NCI-H2107 (cell line): ENCODE results near the gene UCN2.
"Not testable (repeated sequence)": the region's sequence is repeated elsewhere in the genome, so short reads cannot be mapped to it uniquely, and the experiment has no call there.

Experiments
- DNase-seq: peaks from one replicate; lab custom pipeline; 2025; lab: John Stamatoyannopoulos, UW

Gene UCN2

DNA sequence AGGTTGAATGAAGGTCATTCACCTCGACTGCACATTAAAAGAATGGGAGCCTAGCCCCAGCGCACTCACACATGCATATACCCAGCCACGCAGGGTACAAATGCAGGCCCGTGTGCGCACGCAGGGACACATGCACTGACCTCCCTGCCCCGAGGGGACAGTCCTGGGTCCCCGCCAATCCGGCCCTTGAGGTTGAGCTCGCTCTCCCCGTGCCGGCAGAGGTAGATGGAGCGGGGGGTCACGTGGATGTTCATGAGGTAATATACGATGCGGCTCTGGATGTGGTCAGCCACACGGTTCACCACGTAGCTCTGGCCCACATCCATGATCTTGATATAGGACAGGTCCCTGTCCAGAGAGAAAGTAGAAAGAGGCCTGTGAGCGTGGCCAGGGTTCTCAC lies 27.5 kb downstream of the UCN2 start:
- no peak for DNase-seq

GRCh38 chr3:48535578-48535977 lies 28.0 kb downstream of the UCN2 start:
- no peak for DNase-seq

- no peak for DNase-seq
These were observed 30.6 kb downstream of the UCN2 start for GRCh38 chr3:48532977-48533337.

DNA sequence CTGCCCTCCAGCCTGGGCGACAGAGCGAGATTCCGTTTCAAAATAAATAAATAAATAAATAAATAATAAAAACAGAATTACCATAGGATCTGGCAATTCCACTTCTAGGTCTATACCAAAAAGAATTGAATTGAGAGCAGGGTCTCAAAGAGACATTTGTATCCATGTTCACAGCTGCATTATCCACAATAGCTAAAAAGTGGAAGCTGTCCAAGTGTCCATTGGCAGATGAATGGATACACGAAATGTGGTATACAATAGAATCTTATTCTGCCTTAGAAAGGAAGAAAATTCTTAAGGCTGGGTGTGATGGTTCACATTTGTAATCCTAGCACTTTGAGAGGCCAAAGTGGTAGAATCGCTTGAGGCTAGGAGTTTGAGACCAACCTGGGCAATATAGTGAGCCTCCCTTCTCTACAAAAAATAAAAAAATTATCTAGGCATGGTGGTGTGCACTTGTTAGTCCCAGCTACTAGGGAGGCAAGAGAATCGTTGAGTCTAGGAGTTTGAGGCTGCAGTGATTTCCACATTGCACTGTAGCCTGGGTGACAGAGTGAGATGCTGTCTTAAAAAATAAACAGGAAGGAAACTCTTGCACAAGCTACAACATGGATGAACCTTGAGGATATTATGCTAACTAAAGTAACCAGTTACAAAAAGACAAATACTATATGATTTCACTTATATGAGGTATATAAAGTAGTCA lies 31.2 kb downstream of the UCN2 start:
- no peak for DNase-seq

DNA sequence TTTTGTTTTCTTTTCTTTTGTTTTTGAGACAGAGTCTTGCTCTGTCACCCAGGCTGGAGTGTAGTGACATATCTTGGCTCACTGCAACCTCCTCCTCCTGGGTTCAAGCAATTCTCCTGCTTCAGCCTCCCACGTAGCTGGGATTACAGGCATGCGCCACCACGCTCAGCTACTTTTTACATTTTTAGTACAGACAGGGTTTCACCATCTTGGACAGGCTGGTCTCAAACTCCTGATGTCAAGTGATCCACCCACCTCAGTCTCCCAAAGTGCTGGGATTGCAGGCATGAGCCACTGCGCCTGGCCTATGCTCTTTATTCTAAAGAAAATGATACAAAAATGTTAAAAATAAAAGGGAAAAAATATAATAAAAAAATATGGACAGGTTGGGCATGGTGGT lies 32.9 kb downstream of the UCN2 start:
- not testable (repeated sequence) for DNase-seq

GRCh38 chr3:48528754-48529153 lies 34.8 kb downstream of the UCN2 start:
- no peak for DNase-seq

GRCh38 chr3:48528048-48528447 lies 35.5 kb downstream of the UCN2 start:
- no peak for DNase-seq

GRCh38 chr3:48524970-48525369 lies 38.6 kb downstream of the UCN2 start:
- no peak for DNase-seq

- DNase-seq: no peak
These were observed 41.9 kb downstream of the UCN2 start for GRCh38 chr3:48521635-48522034.

GRCh38 chr3:48519277-48519643 lies 44.3 kb downstream of the UCN2 start:
- DNase-seq: no peak

DNA sequence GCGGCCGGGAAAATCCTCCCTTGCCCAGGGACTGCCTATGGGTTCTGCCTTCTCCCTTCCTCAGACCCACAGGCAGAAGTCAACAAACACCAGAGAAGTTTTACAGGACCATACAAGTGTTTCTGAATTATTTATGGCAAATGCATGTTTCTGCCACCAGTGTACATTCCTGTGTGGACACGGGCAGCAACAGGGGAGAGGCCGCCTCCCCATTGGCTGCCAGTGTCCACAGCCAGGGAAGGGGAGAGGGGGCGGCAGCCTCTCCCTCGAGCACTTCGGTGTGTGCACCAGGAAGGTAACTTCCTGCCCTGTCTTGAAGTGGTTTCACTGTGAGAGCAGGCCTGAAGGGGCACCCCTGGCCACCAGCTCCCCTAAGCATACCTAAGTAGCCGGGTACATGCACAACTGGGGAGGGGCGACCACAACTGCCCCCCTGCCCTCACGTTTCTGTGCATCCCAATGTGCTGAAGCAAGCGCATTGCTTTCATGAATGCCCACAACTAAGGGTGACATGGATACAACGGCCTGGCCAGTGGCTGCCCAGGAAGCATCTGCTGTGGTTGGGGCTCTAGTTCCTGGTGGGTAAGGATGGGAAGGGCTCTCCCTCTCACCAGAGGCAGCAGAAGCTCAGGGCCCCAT lies 44.8 kb downstream of the UCN2 start:
- DNase-seq: no peak

DNA sequence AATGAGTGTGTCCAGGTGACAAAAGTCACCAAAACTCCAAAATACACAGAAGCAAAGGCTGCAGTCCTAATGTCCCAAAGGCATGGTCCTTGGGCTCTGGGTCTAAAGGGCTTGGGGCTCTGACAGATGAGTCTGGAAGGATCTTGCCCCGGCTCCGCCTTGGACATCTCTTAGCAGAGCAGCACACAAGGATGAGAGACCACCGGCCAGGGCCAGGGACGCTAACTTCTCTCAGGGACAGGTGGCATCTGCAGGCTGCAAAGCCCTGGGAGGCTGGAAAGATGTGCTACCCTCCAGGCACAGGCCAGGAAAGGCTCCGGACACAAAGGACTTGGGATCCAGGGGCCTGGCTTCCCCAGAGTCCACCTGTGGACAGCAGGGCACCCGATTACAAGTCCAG lies 45.5 kb downstream of the UCN2 start:
- no peak for DNase-seq

GRCh38 chr3:48516571-48516970 lies 47.0 kb downstream of the UCN2 start:
- DNase-seq: no peak

DNA sequence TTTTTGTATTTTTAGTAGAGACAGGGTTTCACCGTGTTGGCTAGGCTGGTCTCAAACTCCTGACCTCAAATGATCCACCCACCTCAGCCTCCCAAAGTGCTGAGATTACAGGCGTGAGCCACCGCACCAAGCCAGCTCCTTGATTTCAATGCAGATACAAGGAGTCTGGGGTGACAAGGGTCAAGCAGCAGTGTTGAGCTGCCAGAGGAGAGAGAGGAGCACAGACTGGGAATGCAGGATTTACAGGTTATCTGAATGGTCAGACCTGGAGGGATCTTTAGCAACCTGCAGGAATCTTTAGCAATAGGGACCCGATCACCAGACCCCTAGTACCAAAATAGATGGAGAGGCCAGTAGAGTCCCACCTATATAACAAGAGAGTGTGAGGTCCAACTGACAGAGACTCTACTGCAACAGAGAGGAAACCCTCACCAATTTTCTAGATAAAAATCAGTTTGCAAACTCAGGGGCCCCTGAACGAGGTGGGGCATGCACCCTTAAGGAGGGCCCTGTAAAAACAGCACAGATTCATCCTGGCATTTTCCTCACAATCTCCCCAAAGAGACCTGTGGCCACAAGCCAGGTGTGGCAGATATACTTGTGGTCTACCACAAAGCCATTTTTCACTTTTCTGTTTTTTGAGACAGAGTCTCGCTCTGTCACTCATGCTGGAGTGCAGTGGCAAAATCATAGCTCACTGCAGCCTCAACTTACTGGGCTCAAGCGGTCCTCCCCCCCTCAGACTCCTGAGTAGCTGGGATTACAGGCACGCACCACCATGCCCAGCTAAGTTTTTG lies 49.0 kb downstream of the UCN2 start:
- DNase-seq: no peak
